ENCODE results near the gene TRIM63. TPM values are rescaled to one million over a fixed set of nuclear protein-coding genes. Genes with fewer than 3 reads are reported as not detected.

The TRIM63 gene
- total and polyA plus RNA-seq, 2 donors (not counting 1 experiment from before 2014, with no cell fraction given) = not detected

DNA sequence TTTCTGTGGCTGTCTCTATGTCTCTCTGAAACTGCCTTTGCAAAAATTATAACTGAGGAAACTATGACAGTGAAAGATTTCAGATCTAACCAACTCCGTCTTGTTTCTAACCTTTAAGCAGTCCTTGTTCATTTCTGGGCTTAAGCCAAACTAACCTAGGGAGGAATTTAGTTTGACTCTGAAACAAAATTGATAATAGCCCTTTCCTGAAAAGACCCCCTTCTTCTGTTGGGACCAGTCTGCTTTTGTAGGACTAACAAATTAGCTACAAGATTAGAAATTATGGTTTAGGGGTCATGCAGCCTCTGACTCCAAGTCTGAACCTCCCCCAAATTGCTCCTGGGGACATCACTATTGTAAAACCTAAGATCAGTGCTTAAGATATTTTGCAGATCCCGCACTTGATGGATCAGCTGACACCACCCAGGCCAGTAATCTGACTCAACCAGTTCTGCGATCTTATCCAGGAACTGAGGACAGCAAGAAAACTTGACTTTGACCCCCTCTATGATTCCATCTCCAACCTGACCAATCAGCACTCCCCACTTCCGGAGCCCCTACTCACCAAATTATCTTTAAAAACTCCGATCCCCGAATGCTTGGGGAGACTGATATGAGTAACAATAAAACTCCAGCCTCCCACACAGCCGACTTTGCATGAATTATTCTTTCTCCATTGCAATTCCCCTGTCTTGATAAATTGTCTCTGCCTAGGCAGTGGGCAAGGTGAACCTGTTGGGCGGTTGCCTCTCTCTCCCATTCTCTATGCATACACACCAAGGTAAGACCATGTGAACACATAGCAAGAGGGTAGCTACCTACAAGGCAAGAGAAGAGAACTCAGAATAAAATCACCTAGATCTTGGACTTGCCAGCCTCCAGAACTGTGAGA lies 11.1 kb upstream of the TRIM63 start:
- H3K27me3 Mint-ChIP-seq = peaks cover 33% of the 10 kb centered on the region
- no peak overlapping the region for H3K4me3 Mint-ChIP-seq
- WGBS (ENCODE audit: insufficient coverage) = 94% methylated on average over 6 of the region's 8 CpGs
- H3K4me3 ChIP-seq (ENCODE audit: control extremely low read depth in 1 of 5, extremely low read depth in 1 of 5, insufficient read depth in 1 of 5, low read depth in 2 of 5, low read length in 4 of 5) = no peak overlapping the region
- H3K9me3 ChIP-seq (ENCODE audit: control extremely low read depth in 1 of 3, control insufficient read depth in 2 of 3, insufficient read depth in 1 of 3, low read length in 2 of 3) = no peaks in the 10 kb centered on the region
- DNase-seq (no peak), ATAC-seq (ENCODE audit: low read depth) (no peak)
- H3K27ac ChIP-seq (ENCODE audit: low read length in 2 of 2) = no peak overlapping the region
- H3K9ac ChIP-seq (ENCODE audit: low read length) = no peak overlapping the region
- ChIA-PET POLR2A (no interaction called here), CTCF (no interaction called here)
- H3K4me2 ChIP-seq (replicated peaks; ENCODE audit: low read depth, low read length, poor library complexity, severe bottlenecking) = no peak overlapping the region
- no peak overlapping the region for H3K27ac Mint-ChIP-seq
- H3K9me3 Mint-ChIP-seq (ENCODE audit: insufficient read depth) = no peaks in the 10 kb centered on the region
- peaks cover 0 to 12% (median 3%) of the 10 kb centered on the region in 4 experiments for H3K27me3 ChIP-seq (replicated peaks in 1 of 4; ENCODE audit: control extremely low read depth in 1 of 4, control insufficient read depth in 3 of 4, insufficient read depth in 4 of 4, low read length in 3 of 4)
- no peaks in the 10 kb centered on the region for H3K4me1 Mint-ChIP-seq
- H3K79me2 ChIP-seq (ENCODE audit: control insufficient read depth, insufficient read depth, low read length) = no peaks in the 10 kb centered on the region
- H3K4me1 ChIP-seq (ENCODE audit: control insufficient read depth in 2 of 2, insufficient read depth in 2 of 2, low read length in 2 of 2) = no peaks in the 10 kb centered on the region
- H4K20me1 ChIP-seq (ENCODE audit: control insufficient read depth, insufficient read depth, low read length, poor library complexity, severe bottlenecking) = no peaks in the 10 kb centered on the region
- no peak for TF ChIP-seq EZH2 (IDR thresholded peaks at IDR 0.05; ENCODE audit: borderline replicate concordance, insufficient read depth, low read depth, low read length, poor library complexity, severe bottlenecking)
- TF ChIP-seq, protein P1, sequence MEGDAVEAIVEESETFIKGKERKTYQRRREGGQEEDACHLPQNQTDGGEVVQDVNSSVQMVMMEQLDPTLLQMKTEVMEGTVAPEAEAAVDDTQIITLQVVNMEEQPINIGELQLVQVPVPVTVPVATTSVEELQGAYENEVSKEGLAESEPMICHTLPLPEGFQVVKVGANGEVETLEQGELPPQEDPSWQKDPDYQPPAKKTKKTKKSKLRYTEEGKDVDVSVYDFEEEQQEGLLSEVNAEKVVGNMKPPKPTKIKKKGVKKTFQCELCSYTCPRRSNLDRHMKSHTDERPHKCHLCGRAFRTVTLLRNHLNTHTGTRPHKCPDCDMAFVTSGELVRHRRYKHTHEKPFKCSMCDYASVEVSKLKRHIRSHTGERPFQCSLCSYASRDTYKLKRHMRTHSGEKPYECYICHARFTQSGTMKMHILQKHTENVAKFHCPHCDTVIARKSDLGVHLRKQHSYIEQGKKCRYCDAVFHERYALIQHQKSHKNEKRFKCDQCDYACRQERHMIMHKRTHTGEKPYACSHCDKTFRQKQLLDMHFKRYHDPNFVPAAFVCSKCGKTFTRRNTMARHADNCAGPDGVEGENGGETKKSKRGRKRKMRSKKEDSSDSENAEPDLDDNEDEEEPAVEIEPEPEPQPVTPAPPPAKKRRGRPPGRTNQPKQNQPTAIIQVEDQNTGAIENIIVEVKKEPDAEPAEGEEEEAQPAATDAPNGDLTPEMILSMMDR (IDR thresholded peaks at IDR 0.05) = no peak
- no peak overlapping the region for H2AFZ ChIP-seq (ENCODE audit: insufficient read depth, low read depth, low read length, poor library complexity, severe bottlenecking)
- H3K36me3 ChIP-seq (replicated peaks in 1 of 2; ENCODE audit: control extremely low read depth in 1 of 2, control insufficient read depth in 1 of 2, extremely low read depth in 1 of 2, insufficient read depth in 2 of 2, low read length in 1 of 2) = no peaks in the 10 kb centered on the region
- intact Hi-C loops (cut with micrococcal nuclease) = no loop called here

DNA sequence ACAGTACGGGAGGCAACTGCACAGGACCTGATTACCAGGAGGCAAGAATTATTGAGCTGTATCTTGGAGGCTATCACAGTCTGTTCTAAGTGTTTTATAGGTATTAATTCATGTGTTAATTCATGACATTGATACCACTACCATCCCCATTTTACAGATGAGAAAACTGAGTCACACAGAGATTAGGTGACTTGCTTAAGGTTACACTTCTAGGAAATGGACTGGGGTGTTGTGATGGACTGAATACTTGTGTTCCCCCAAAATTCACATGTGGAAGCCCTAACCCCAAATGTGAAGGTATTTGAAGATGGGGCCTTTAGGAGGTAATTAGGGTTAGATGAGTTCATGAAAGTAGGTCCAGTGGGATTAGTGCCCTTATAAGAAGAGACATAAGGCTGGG lies 10.1 kb upstream of the TRIM63 start:
- ChIA-PET CTCF (no interaction called here), POLR2A (no interaction called here)
- intact Hi-C loops (cut with micrococcal nuclease) = no loop called here
- ATAC-seq (ENCODE audit: low read depth) = no peak
- H3K9ac ChIP-seq (ENCODE audit: low read length) = no peak overlapping the region
- Mint-ChIP-seq H3K4me3 (no peak overlapping the region), H3K27me3 (peaks cover 36% of the 10 kb centered on the region), H3K4me1 (no peaks in the 10 kb centered on the region), H3K9me3 (ENCODE audit: insufficient read depth) (no peaks in the 10 kb centered on the region), H3K27ac (no peak overlapping the region)
- no peak for DNase-seq
- H3K27ac ChIP-seq (ENCODE audit: low read length in 2 of 2) = no peak overlapping the region
- no peaks in the 10 kb centered on the region for H3K79me2 ChIP-seq (ENCODE audit: control insufficient read depth, insufficient read depth, low read length)
- peaks cover 0 to 7% (median 3%) of the 10 kb centered on the region in 4 experiments for H3K27me3 ChIP-seq (replicated peaks in 1 of 4; ENCODE audit: control extremely low read depth in 1 of 4, control insufficient read depth in 3 of 4, insufficient read depth in 4 of 4, low read length in 3 of 4)
- H3K4me2 ChIP-seq (replicated peaks; ENCODE audit: low read depth, low read length, poor library complexity, severe bottlenecking) = no peak overlapping the region
- no CpG with 5 or more reads among the region's 1 CpG for WGBS (ENCODE audit: insufficient coverage)
- H2AFZ ChIP-seq (ENCODE audit: insufficient read depth, low read depth, low read length, poor library complexity, severe bottlenecking) = no peak overlapping the region
- no peaks in the 10 kb centered on the region for H4K20me1 ChIP-seq (ENCODE audit: control insufficient read depth, insufficient read depth, low read length, poor library complexity, severe bottlenecking)
- no peaks in the 10 kb centered on the region for H3K4me1 ChIP-seq (ENCODE audit: control insufficient read depth in 2 of 2, insufficient read depth in 2 of 2, low read length in 2 of 2)
- no peaks in the 10 kb centered on the region for H3K9me3 ChIP-seq (ENCODE audit: control extremely low read depth in 1 of 3, control insufficient read depth in 2 of 3, insufficient read depth in 1 of 3, low read length in 2 of 3)
- TF ChIP-seq, protein P1 (IDR thresholded peaks at IDR 0.05) = no peak
- no peak for TF ChIP-seq EZH2 (IDR thresholded peaks at IDR 0.05; ENCODE audit: borderline replicate concordance, insufficient read depth, low read depth, low read length, poor library complexity, severe bottlenecking)
- no peaks in the 10 kb centered on the region for H3K36me3 ChIP-seq (replicated peaks in 1 of 2; ENCODE audit: control extremely low read depth in 1 of 2, control insufficient read depth in 1 of 2, extremely low read depth in 1 of 2, insufficient read depth in 2 of 2, low read length in 1 of 2)
- no peak overlapping the region for H3K4me3 ChIP-seq (ENCODE audit: control extremely low read depth in 1 of 5, extremely low read depth in 1 of 5, insufficient read depth in 1 of 5, low read depth in 2 of 5, low read length in 4 of 5)

Data from B cell (primary cell).